ENCODE results near the gene KCNIP1.

GRCh38 chr5:170576602-170577535, 73.0 kb downstream of the KCNIP1 start:
- TF ChIP-seq, protein P1, sequence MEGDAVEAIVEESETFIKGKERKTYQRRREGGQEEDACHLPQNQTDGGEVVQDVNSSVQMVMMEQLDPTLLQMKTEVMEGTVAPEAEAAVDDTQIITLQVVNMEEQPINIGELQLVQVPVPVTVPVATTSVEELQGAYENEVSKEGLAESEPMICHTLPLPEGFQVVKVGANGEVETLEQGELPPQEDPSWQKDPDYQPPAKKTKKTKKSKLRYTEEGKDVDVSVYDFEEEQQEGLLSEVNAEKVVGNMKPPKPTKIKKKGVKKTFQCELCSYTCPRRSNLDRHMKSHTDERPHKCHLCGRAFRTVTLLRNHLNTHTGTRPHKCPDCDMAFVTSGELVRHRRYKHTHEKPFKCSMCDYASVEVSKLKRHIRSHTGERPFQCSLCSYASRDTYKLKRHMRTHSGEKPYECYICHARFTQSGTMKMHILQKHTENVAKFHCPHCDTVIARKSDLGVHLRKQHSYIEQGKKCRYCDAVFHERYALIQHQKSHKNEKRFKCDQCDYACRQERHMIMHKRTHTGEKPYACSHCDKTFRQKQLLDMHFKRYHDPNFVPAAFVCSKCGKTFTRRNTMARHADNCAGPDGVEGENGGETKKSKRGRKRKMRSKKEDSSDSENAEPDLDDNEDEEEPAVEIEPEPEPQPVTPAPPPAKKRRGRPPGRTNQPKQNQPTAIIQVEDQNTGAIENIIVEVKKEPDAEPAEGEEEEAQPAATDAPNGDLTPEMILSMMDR (conservative IDR thresholded peaks at IDR 0.05; ENCODE audit: low read length) = no peak
- no peak for TF ChIP-seq EZH2phosphoT487 (IDR thresholded peaks at IDR 0.05; ENCODE audit: borderline replicate concordance)

Measured in Loucy (cell line).